ENCODE results near the gene TEAD1. TPM values are rescaled to one million over a fixed set of nuclear protein-coding genes. Genes with fewer than 3 reads are reported as not detected.
"Not testable (repeated sequence)": the region's sequence is repeated elsewhere in the genome, so short reads cannot be mapped to it uniquely, and the experiment has no call there.

The TEAD1 gene
- total and polyA plus RNA-seq, 5 donors from 2014 or later, result 0.30 TPM; not detected in 4

DNA sequence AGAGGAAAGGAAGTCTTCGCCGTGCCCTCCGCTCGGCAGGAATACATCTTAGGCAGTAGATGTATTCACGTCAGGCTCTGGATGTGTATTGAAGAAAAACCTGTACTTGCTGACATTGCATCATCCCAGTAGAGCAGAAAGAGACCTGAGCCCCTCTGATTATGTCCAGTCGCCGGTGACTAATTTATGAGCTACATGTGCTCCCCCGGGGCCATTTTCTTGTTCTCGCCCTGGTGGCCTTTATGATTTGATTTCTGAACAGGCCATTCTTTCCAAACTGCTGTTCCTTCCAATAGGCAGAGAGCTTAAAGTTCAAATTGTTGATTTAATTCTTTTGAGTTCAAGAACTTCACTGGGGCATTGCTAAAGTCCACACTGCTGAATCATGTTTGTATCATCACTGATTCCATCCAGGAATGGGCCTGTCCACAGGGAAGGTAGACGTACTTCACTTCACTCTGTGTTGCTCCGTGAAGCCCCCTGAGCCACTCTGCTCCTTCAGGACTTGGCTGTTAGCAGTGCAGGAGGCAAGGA, 197.6 kb downstream of the TEAD1 start:
- no peak overlapping the region for H3K27ac ChIP-seq (ENCODE audit: insufficient read depth, low read length, poor library complexity, severe bottlenecking)
- no peaks in the 10 kb centered on the region for H3K36me3 Mint-ChIP-seq
- no peak overlapping the region for H3K4me3 ChIP-seq (ENCODE audit: low read depth, low read length)
- no peak overlapping the region for H3K27ac Mint-ChIP-seq
- H3K4me3 Mint-ChIP-seq, result no peak overlapping the region
- no peaks in the 10 kb centered on the region for H3K9me3 ChIP-seq (ENCODE audit: control insufficient read depth in 2 of 2, low read length in 2 of 2)
- no peaks in the 10 kb centered on the region for H3K4me1 ChIP-seq (ENCODE audit: control insufficient read depth, insufficient read depth, low read length, poor library complexity, severe bottlenecking)
- ATAC-seq (ENCODE audit: low read depth in 2 of 2) (no peak), DNase-seq (no peak)
- H3K9me3 Mint-ChIP-seq, result peaks cover 0 to 3% (median 0%) of the 10 kb centered on the region in 7 donors
- H3K27me3 Mint-ChIP-seq, result peaks cover 13% of the 10 kb centered on the region
- no peaks in the 10 kb centered on the region for H3K36me3 ChIP-seq (ENCODE audit: control insufficient read depth, insufficient read depth, low read length)
- no peaks in the 10 kb centered on the region for H3K4me1 Mint-ChIP-seq
- no peaks in the 10 kb centered on the region for H3K27me3 ChIP-seq (ENCODE audit: control insufficient read depth, insufficient read depth, low read length)

DNA sequence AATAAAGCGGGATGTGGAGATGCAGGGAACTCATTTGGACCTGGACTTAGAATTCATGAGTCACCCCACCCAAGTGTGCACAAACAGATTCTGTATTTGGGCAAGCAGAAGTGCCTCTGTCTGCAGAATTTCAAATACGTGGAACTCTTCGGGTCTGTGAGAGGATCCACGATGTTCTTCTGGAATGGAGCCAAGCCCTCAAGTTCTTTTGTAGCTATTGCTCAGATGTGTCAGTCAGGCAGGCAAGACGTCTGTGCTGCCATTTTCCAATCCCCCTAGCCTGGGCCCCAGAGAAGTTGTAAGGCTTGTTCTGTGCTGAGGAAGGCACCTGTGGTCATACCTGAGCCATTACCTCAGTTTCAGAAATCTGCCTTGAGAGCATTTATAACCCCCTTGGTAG, 202.1 kb downstream of the TEAD1 start:
- Histone ChIP-seq H3K27me3 (ENCODE audit: control insufficient read depth, insufficient read depth, low read length) (no peaks in the 10 kb centered on the region), H3K4me1 (ENCODE audit: control insufficient read depth, insufficient read depth, low read length, poor library complexity, severe bottlenecking) (no peaks in the 10 kb centered on the region), H3K9me3 (ENCODE audit: control insufficient read depth in 2 of 2, low read length in 2 of 2) (no peaks in the 10 kb centered on the region), H3K4me3 (ENCODE audit: low read depth, low read length) (no peak overlapping the region), H3K36me3 (ENCODE audit: control insufficient read depth, insufficient read depth, low read length) (no peaks in the 10 kb centered on the region), H3K27ac (ENCODE audit: insufficient read depth, low read length, poor library complexity, severe bottlenecking) (no peak overlapping the region)
- no peaks in the 10 kb centered on the region for H3K4me1 Mint-ChIP-seq
- no peaks in the 10 kb centered on the region for H3K9me3 Mint-ChIP-seq
- no peak overlapping the region for H3K27ac Mint-ChIP-seq
- DNase-seq, result no peak
- no peak for ATAC-seq (ENCODE audit: low read depth in 2 of 2)
- no peaks in the 10 kb centered on the region for H3K36me3 Mint-ChIP-seq
- H3K27me3 Mint-ChIP-seq, result peaks cover 14% of the 10 kb centered on the region
- H3K4me3 Mint-ChIP-seq, result no peak overlapping the region

DNA sequence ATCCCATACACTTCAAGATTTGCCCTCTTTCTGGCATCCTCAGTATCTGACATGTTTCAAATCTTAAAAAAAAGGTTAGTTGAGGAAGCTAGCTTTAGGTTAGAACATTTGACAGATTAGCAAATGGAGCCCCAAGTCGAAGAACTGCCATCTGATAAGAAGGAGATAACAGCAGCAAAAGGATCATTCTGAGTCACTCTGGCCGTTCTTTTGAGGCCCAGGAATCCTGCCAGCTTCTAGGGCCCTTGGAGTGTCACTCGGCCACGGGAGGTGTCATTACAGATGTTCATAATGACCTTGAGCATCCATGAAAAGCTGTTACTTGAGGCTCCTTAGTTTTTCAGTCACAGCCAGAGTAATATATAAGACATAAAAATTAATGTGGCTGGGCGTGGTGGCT, 202.8 kb downstream of the TEAD1 start:
- H3K4me3 ChIP-seq (ENCODE audit: low read depth, low read length), result no peak overlapping the region
- no peak overlapping the region for H3K27ac ChIP-seq (ENCODE audit: insufficient read depth, low read length, poor library complexity, severe bottlenecking)
- ATAC-seq (ENCODE audit: low read depth in 2 of 2) (no peak), DNase-seq (no peak)
- Mint-ChIP-seq H3K4me3 (no peak overlapping the region), H3K27ac (no peak overlapping the region), H3K9me3 (no peaks in the 10 kb centered on the region), H3K27me3 (peaks cover 14% of the 10 kb centered on the region), H3K36me3 (no peaks in the 10 kb centered on the region), H3K4me1 (no peaks in the 10 kb centered on the region)
- no peaks in the 10 kb centered on the region for H3K9me3 ChIP-seq (ENCODE audit: control insufficient read depth in 2 of 2, low read length in 2 of 2)
- H3K27me3 ChIP-seq (ENCODE audit: control insufficient read depth, insufficient read depth, low read length), result no peaks in the 10 kb centered on the region
- H3K36me3 ChIP-seq (ENCODE audit: control insufficient read depth, insufficient read depth, low read length), result no peaks in the 10 kb centered on the region
- no peaks in the 10 kb centered on the region for H3K4me1 ChIP-seq (ENCODE audit: control insufficient read depth, insufficient read depth, low read length, poor library complexity, severe bottlenecking)

DNA sequence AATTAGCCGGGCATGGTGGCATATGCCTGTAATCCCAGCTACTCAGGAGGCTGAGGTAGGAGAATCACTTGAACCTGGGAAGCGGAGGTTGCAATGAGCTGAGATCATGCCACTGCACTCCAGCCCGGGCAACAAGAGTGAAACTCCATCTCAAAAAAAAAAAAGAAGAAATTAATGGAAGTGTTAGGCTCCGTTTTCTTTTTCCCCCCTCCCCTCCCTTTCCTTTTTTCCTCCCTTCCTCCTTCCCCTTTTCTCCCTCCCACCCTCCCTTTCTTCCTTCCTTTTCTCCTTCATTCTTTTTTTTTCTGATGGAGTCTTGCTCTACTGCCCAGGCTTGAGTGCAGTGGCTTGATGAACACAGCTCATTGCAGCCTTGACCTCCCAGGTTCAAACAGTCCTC, 203.3 kb downstream of the TEAD1 start:
- H3K9me3 ChIP-seq (ENCODE audit: control insufficient read depth in 2 of 2, low read length in 2 of 2); H3K4me1 Mint-ChIP-seq; H3K27ac Mint-ChIP-seq; H3K36me3 ChIP-seq (ENCODE audit: control insufficient read depth, insufficient read depth, low read length); DNase-seq; H3K9me3 Mint-ChIP-seq; ATAC-seq (ENCODE audit: low read depth in 2 of 2); H3K36me3 Mint-ChIP-seq; H3K4me3 Mint-ChIP-seq; H3K4me3 ChIP-seq (ENCODE audit: low read depth, low read length); H3K27ac ChIP-seq (ENCODE audit: insufficient read depth, low read length, poor library complexity, severe bottlenecking); H3K4me1 ChIP-seq (ENCODE audit: control insufficient read depth, insufficient read depth, low read length, poor library complexity, severe bottlenecking); H3K27me3 ChIP-seq (ENCODE audit: control insufficient read depth, insufficient read depth, low read length): not testable (repeated sequence)
- H3K27me3 Mint-ChIP-seq, result peaks cover 14% of the 10 kb centered on the region

DNA sequence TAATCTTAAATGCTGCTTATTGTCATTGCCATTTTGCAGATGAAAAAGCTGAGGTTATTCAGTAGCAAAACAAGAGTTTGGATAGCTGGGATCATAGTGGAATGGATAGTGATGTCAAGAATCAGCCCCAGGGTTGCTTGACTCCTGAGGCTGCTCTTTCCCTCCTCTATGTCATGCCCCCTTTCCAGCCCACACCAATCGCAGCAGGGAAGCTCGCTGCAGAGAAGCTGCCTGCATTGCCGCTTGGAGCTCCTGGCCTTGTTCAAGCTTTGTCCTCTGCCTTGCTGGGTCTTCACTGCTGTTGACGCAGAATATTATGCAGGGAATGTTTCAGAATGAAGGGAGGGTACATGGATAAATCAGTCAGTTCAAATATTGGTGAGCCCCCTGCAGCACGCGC, 206.1 kb downstream of the TEAD1 start:
- H3K4me1 ChIP-seq (ENCODE audit: control insufficient read depth, insufficient read depth, low read length, poor library complexity, severe bottlenecking), result no peaks in the 10 kb centered on the region
- H3K4me3 Mint-ChIP-seq, result no peak overlapping the region
- H3K36me3 Mint-ChIP-seq, result no peaks in the 10 kb centered on the region
- no peaks in the 10 kb centered on the region for H3K9me3 Mint-ChIP-seq
- H3K27me3 ChIP-seq (ENCODE audit: control insufficient read depth, insufficient read depth, low read length), result no peaks in the 10 kb centered on the region
- no peak for DNase-seq
- no peaks in the 10 kb centered on the region for H3K9me3 ChIP-seq (ENCODE audit: control insufficient read depth in 2 of 2, low read length in 2 of 2)
- no peaks in the 10 kb centered on the region for H3K4me1 Mint-ChIP-seq
- ATAC-seq (ENCODE audit: low read depth in 2 of 2), result no peak
- H3K4me3 ChIP-seq (ENCODE audit: low read depth, low read length), result no peak overlapping the region
- peaks cover 6% of the 10 kb centered on the region for H3K27me3 Mint-ChIP-seq
- H3K36me3 ChIP-seq (ENCODE audit: control insufficient read depth, insufficient read depth, low read length), result no peaks in the 10 kb centered on the region
- H3K27ac ChIP-seq (ENCODE audit: insufficient read depth, low read length, poor library complexity, severe bottlenecking), result no peak overlapping the region
- H3K27ac Mint-ChIP-seq, result no peak overlapping the region

DNA sequence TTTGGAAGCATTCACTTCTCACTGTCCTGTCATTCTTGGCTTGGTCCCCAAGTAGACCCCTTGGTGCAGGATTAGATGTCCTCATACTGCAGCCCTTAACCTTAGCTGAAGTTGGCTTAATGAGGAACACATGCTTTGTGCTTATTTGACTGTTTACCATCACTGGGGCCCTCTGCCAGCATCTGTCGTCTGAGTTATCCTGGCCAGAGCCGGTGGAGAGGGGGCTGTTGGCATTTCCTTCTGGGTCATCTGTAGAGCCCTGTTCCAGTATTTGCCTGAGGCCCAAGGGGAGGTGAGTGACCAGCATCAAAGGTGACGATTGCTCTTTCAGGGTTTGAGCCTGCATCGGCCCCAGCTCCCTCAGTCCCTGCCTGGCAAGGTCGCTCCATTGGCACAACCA, 208.4 kb downstream of the TEAD1 start:
- no peaks in the 10 kb centered on the region for H3K27me3 Mint-ChIP-seq
- H3K4me1 Mint-ChIP-seq, result no peaks in the 10 kb centered on the region
- Histone ChIP-seq H3K27me3 (ENCODE audit: control insufficient read depth, insufficient read depth, low read length) (no peaks in the 10 kb centered on the region), H3K27ac (ENCODE audit: insufficient read depth, low read length, poor library complexity, severe bottlenecking) (no peak overlapping the region), H3K4me3 (ENCODE audit: low read depth, low read length) (no peak overlapping the region), H3K4me1 (ENCODE audit: control insufficient read depth, insufficient read depth, low read length, poor library complexity, severe bottlenecking) (no peaks in the 10 kb centered on the region), H3K36me3 (ENCODE audit: control insufficient read depth, insufficient read depth, low read length) (no peaks in the 10 kb centered on the region), H3K9me3 (ENCODE audit: control insufficient read depth in 2 of 2, low read length in 2 of 2) (no peaks in the 10 kb centered on the region)
- ATAC-seq (ENCODE audit: low read depth in 2 of 2), result no peak
- peaks cover 0 to 1% (median 0%) of the 10 kb centered on the region in 7 donors for H3K9me3 Mint-ChIP-seq
- no peak overlapping the region for H3K4me3 Mint-ChIP-seq
- no peaks in the 10 kb centered on the region for H3K36me3 Mint-ChIP-seq
- no peak for DNase-seq
- no peak overlapping the region for H3K27ac Mint-ChIP-seq

DNA sequence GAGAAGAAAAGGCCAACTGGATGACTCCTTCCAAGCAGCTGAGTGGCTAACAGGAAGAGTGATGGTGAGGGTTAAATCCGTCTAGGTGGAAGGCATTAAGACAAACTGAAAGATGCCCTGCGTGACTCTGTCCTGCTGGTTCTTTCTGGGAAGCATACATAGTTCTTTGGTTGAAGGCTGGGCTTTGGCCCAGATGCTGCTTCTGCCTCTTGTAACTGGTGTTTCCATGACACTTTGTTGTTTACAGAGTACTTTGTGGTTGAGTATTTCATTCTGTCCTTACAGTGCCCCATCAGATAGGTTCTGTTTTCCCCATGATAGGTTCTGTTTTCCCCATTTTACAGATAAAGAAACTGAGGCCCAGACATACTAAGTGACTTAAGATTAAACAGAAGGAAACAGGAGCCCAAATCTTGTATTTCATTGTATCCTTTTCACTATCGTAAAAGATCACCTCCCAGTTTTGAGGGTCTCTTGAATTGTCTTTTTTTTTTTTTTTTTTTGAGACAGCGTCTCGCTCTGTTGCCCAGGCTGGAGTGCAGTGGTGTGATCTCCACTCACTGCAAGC, 210.6 kb downstream of the TEAD1 start:
- no peaks in the 10 kb centered on the region for H3K27me3 ChIP-seq (ENCODE audit: control insufficient read depth, insufficient read depth, low read length)
- no peaks in the 10 kb centered on the region for H3K4me1 ChIP-seq (ENCODE audit: control insufficient read depth, insufficient read depth, low read length, poor library complexity, severe bottlenecking)
- peaks cover 5% of the 10 kb centered on the region for H3K27me3 Mint-ChIP-seq
- no peak overlapping the region for H3K4me3 ChIP-seq (ENCODE audit: low read depth, low read length)
- H3K36me3 ChIP-seq (ENCODE audit: control insufficient read depth, insufficient read depth, low read length), result no peaks in the 10 kb centered on the region
- no peak for DNase-seq
- peaks cover 0 to 1% (median 0%) of the 10 kb centered on the region in 7 donors for H3K9me3 Mint-ChIP-seq
- no peak overlapping the region for H3K27ac Mint-ChIP-seq
- no peaks in the 10 kb centered on the region for H3K36me3 Mint-ChIP-seq
- no peak overlapping the region for H3K4me3 Mint-ChIP-seq
- no peak for ATAC-seq (ENCODE audit: low read depth in 2 of 2)
- H3K27ac ChIP-seq (ENCODE audit: insufficient read depth, low read length, poor library complexity, severe bottlenecking), result no peak overlapping the region
- H3K4me1 Mint-ChIP-seq, result peaks cover 0 to 3% (median 0%) of the 10 kb centered on the region in 4 donors
- H3K9me3 ChIP-seq (ENCODE audit: control insufficient read depth in 2 of 2, low read length in 2 of 2), result no peaks in the 10 kb centered on the region

DNA sequence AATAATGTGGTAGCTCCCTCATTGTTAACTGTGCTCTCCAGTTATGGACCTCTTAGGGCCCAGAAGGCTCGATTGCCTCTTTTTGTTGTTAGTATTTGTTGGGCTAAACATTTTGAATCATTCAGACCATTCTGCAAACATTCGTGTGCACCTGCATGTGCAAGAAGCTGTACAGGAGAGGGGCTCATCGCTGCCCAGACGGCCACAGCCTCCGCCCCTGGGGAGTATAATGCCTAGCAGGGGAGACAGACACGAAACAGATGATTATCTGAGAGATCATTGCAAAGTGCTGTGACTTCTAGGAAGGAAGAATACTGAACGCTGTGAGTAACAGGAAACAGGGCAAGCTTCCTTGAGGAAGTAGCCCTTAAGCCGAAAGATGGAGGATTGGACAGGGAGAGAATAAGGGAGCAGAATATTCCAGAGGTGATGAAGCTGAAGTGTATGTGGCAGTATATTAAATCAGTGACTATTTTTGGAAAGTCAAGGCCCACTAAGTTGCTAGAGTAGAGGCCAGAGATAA, 211.6 kb downstream of the TEAD1 start:
- no peak overlapping the region for H3K4me3 Mint-ChIP-seq
- no peaks in the 10 kb centered on the region for H3K4me1 ChIP-seq (ENCODE audit: control insufficient read depth, insufficient read depth, low read length, poor library complexity, severe bottlenecking)
- ATAC-seq (ENCODE audit: low read depth in 2 of 2) (no peak), DNase-seq (no peak)
- H3K27me3 ChIP-seq (ENCODE audit: control insufficient read depth, insufficient read depth, low read length), result no peaks in the 10 kb centered on the region
- H3K4me3 ChIP-seq (ENCODE audit: low read depth, low read length), result no peak overlapping the region
- H3K27ac ChIP-seq (ENCODE audit: insufficient read depth, low read length, poor library complexity, severe bottlenecking), result no peak overlapping the region
- no peak overlapping the region for H3K27ac Mint-ChIP-seq
- H3K9me3 Mint-ChIP-seq, result peaks cover 0 to 1% (median 0%) of the 10 kb centered on the region in 7 donors
- no peaks in the 10 kb centered on the region for H3K9me3 ChIP-seq (ENCODE audit: control insufficient read depth in 2 of 2, low read length in 2 of 2)
- peaks cover 0 to 3% (median 0%) of the 10 kb centered on the region in 4 donors for H3K4me1 Mint-ChIP-seq
- H3K27me3 Mint-ChIP-seq, result peaks cover 5% of the 10 kb centered on the region
- H3K36me3 ChIP-seq (ENCODE audit: control insufficient read depth, insufficient read depth, low read length), result no peaks in the 10 kb centered on the region
- H3K36me3 Mint-ChIP-seq, result no peaks in the 10 kb centered on the region
